ENCODE data around the gene FSIP1. TPM values are rescaled to one million over a fixed set of nuclear protein-coding genes. Genes with fewer than 3 reads are reported as not detected.

The FSIP1 gene
- total and polyA plus RNA-seq, 9 donors, result 0.17 to 0.60 (median 0.36) TPM

DNA sequence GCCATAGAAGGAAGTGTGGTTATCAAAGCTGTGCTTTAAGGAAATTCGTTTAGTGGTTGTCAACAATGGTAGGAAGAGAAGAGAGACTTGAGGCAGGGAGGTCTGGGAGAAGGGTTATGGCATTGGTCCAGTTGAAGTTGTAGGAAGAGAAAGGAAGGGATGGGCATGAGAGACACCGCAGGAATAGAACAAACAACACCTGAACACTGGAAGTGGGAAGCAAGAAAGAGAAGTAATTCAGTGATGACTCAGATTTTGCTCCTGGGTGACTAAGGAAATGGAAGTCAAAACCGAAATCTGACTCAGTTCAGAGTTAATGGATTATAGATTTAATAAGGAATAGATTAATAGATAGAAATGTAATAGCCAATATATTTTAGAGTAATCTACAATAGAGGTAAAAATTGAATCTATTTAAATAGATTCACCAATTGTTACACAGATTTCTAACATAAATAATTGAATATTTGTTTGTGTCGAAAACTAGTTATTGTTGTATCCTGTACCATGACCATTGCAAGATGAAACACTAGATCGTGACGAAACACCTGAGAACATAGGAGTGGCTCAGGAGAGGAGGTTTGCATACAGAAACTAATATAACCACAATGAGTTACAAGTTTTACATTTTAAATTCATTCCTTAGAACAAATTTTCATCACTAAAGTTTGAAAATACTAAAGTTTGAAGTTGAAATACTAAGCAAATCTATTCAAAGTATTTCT, 165.7 kb downstream of the FSIP1 start:
- no peak for DNase-seq
- WGBS (ENCODE audit: insufficient coverage), result 71% methylated on average over 2 of the region's 6 CpGs
- Histone ChIP-seq H3K4me1 (ENCODE audit: control insufficient read depth, insufficient read depth, low read length) (no peaks in the 10 kb centered on the region), H3K27me3 (ENCODE audit: control insufficient read depth, insufficient read depth, low read length) (no peaks in the 10 kb centered on the region), H3K36me3 (ENCODE audit: control insufficient read depth, insufficient read depth, low read length) (no peaks in the 10 kb centered on the region), H3K27ac (ENCODE audit: low read length) (no peak overlapping the region), H3K9me3 (replicated peaks; ENCODE audit: control insufficient read depth, low read depth, low read length) (no peaks in the 10 kb centered on the region), H3K4me3 (ENCODE audit: low read length) (no peak overlapping the region)

DNA sequence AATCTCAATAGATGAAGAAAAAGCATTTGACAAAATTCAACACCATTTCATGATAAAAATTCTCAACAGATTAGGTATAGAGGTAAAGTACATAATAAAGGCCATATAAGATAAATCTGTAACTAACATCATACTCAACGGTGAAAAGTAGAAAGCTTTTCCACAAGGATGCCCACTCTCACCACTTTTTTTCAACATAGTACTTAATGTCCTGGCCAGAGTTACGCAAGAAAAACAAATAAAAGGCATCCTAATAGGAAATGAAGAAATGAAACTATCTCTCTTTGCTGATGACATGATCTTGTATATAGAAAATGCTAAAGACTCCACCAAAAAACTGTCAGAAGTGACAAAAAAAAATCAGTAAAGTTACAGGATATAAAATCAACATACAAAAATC, 168.8 kb downstream of the FSIP1 start:
- DNase-seq, result no peak
- WGBS (ENCODE audit: insufficient coverage), result no CpG with 5 or more reads among the region's 2 CpGs
- Histone ChIP-seq H3K4me1 (ENCODE audit: control insufficient read depth, insufficient read depth, low read length) (no peaks in the 10 kb centered on the region), H3K4me3 (ENCODE audit: low read length) (no peak overlapping the region), H3K9me3 (replicated peaks; ENCODE audit: control insufficient read depth, low read depth, low read length) (peaks cover 19% of the 10 kb centered on the region), H3K27ac (ENCODE audit: low read length) (no peak overlapping the region), H3K36me3 (ENCODE audit: control insufficient read depth, insufficient read depth, low read length) (no peaks in the 10 kb centered on the region), H3K27me3 (ENCODE audit: control insufficient read depth, insufficient read depth, low read length) (no peaks in the 10 kb centered on the region)

DNA sequence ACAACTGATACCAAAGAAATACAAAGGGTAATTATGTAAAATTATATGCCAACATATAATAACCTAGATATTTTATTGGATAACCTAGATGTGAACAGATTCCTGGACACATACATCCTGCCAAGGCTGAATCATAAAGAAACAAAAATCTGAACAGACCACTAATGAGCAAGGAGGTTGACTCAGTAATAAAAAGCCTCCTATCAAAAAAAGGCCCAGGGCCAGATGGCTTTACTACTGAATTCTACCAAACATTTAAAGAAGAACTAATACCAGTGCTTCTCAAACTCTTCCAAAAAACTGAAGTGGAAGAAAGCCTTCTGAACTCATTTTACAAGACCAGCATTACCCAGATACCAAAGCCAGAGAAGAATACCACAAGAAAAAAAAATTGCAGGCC, 169.4 kb downstream of the FSIP1 start:
- H3K4me1 ChIP-seq (ENCODE audit: control insufficient read depth, insufficient read depth, low read length), result no peaks in the 10 kb centered on the region
- H3K9me3 ChIP-seq (replicated peaks; ENCODE audit: control insufficient read depth, low read depth, low read length), result peaks cover 19% of the 10 kb centered on the region
- H3K36me3 ChIP-seq (ENCODE audit: control insufficient read depth, insufficient read depth, low read length), result no peaks in the 10 kb centered on the region
- H3K27ac ChIP-seq (ENCODE audit: low read length), result no peak overlapping the region
- H3K27me3 ChIP-seq (ENCODE audit: control insufficient read depth, insufficient read depth, low read length), result no peaks in the 10 kb centered on the region
- DNase-seq, result no peak
- no peak overlapping the region for H3K4me3 ChIP-seq (ENCODE audit: low read length)

DNA sequence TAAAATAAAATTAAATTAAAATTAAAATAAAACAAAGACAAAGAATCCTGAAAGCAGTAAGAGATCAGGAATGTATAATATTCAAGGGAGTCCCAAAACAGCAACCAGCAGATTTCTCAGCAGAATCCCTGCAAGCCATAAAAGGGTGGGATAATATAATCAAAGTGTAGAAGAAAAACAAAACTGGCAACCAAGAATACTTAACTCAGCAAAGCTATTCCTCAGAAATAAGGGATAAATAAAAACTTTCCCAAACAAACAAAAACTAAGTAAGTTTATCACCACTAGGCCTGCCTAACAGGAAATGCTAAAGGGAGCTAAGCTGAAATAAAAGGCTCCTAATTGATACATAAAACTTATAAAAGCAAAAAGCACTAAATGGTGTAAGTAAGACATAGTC, 172.0 kb downstream of the FSIP1 start:
- no peak for DNase-seq
- no peak overlapping the region for H3K27ac ChIP-seq (ENCODE audit: low read length)
- H3K4me3 ChIP-seq (ENCODE audit: low read length), result no peak overlapping the region
- no peaks in the 10 kb centered on the region for H3K36me3 ChIP-seq (ENCODE audit: control insufficient read depth, insufficient read depth, low read length)
- H3K27me3 ChIP-seq (ENCODE audit: control insufficient read depth, insufficient read depth, low read length), result no peaks in the 10 kb centered on the region
- H3K4me1 ChIP-seq (ENCODE audit: control insufficient read depth, insufficient read depth, low read length), result no peaks in the 10 kb centered on the region
- H3K9me3 ChIP-seq (replicated peaks; ENCODE audit: control insufficient read depth, low read depth, low read length), result peaks cover 19% of the 10 kb centered on the region

DNA sequence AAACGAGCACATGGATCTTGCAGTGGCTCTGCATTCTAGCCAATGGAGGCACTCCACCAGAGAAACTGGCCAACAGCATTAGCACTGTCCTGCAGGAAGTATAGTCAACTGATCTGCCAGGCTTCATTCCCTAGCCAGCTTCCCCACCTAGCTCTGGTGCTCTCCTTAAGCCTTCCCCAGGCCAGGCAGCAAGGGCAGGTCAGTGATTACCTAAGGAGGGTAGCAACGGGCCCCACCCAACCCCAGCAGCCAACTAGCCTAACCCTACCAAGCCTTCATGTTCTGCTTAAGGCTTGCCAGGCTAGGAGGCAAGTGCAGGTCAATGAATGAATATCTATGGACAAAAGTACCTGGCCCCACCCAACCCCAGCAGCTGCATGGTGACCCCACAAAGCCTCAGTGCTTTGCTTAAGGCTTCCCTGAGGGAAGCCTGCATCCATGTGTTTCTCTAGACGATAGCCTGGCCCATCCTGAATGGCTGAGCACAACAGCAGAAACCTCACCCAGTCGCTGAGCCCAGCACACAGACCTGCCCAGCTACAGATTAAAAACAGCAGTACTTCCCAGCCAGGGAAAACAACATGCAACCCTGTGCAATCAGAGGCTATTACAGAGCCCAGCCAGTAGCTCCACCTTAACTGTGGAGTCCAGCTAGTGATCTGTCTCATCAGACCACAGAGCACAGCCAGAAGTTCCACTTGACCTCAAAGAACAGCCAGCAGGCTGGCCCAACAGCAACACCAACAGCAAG, 173.3 kb downstream of the FSIP1 start:
- H3K4me1 ChIP-seq (ENCODE audit: control insufficient read depth, insufficient read depth, low read length), result no peaks in the 10 kb centered on the region
- peaks cover 19% of the 10 kb centered on the region for H3K9me3 ChIP-seq (replicated peaks; ENCODE audit: control insufficient read depth, low read depth, low read length)
- no peaks in the 10 kb centered on the region for H3K27me3 ChIP-seq (ENCODE audit: control insufficient read depth, insufficient read depth, low read length)
- H3K4me3 ChIP-seq (ENCODE audit: low read length), result no peak overlapping the region
- no peak overlapping the region for H3K27ac ChIP-seq (ENCODE audit: low read length)
- no peaks in the 10 kb centered on the region for H3K36me3 ChIP-seq (ENCODE audit: control insufficient read depth, insufficient read depth, low read length)
- DNase-seq, result no peak
- WGBS (ENCODE audit: insufficient coverage), result 77% methylated on average over 3 of the region's 4 CpGs

DNA sequence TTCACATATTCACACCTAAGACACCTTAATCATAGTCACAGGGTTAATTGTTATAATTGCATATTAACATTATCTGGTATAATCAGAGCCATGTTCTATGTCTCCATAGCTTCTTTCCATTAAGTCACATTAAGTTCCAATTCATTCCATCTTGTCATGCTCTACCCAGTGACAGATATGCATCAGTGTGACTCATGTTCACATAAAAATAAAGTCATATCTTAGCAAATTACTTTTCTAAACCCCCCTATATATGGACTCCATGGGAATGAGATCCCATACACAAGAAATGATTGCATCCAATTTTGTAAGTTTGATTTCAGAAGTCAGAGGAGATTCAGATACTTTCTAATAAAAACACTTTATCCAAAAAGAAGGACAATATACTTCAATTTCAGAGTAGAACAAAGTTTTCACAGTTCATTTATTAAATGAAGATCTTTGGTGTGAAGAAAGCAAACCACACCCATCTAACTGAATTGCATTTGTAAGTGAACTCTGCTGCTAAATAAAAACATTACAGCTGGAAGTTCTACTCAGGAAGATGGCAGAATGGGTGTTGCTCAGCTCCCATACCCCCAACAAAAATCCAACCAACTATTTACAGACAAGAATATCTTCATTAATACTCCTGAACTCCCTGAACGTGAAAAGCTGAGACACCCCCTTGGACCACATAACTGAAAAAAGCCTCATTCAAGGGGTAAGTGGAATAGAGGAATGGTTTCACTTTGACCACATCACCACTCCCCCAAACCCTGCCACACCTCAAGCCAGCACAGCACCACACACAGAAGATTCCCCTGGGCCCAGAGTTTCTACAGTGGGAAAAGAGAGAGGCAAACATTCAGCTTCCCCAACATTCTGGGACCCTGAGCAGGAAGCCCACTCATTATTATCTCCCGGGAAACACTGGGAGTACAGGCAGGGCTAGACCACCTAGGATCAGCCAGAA, 174.2 kb downstream of the FSIP1 start:
- Histone ChIP-seq H3K4me3 (ENCODE audit: low read length) (no peak overlapping the region), H3K36me3 (ENCODE audit: control insufficient read depth, insufficient read depth, low read length) (no peaks in the 10 kb centered on the region), H3K4me1 (ENCODE audit: control insufficient read depth, insufficient read depth, low read length) (no peaks in the 10 kb centered on the region), H3K27ac (ENCODE audit: low read length) (no peak overlapping the region), H3K27me3 (ENCODE audit: control insufficient read depth, insufficient read depth, low read length) (no peaks in the 10 kb centered on the region), H3K9me3 (replicated peaks; ENCODE audit: control insufficient read depth, low read depth, low read length) (peaks cover 19% of the 10 kb centered on the region)
- 93% methylated on average over 1 of the region's 2 CpGs for WGBS (ENCODE audit: insufficient coverage)
- DNase-seq, result no peak

DNA sequence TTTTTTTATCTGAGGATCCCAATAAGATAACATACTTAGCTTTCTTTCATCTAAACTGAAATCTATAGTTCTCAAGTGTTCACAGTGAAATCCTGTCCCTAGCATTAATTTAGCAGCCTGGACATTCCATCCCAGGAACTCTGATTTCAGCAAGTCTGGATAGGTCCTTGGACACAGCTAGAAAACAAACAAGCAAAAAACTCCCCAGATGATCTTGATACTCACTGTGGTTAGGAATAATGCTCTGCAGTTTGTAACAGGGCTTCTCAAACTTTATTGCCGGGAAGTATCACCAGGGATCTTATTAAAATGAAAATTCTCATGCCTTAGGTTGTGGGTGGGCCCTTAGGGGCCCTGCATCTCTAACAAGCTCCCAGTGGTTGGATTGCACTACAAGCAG, 177.5 kb downstream of the FSIP1 start:
- H3K27me3 ChIP-seq (ENCODE audit: control insufficient read depth, insufficient read depth, low read length), result no peaks in the 10 kb centered on the region
- no CpG with 5 or more reads among the region's 1 CpG for WGBS (ENCODE audit: insufficient coverage)
- no peak overlapping the region for H3K4me3 ChIP-seq (ENCODE audit: low read length)
- peaks cover 6% of the 10 kb centered on the region for H3K9me3 ChIP-seq (replicated peaks; ENCODE audit: control insufficient read depth, low read depth, low read length)
- H3K36me3 ChIP-seq (ENCODE audit: control insufficient read depth, insufficient read depth, low read length), result no peaks in the 10 kb centered on the region
- no peak overlapping the region for H3K27ac ChIP-seq (ENCODE audit: low read length)
- H3K4me1 ChIP-seq (ENCODE audit: control insufficient read depth, insufficient read depth, low read length), result no peaks in the 10 kb centered on the region
- DNase-seq, result no peak

DNA sequence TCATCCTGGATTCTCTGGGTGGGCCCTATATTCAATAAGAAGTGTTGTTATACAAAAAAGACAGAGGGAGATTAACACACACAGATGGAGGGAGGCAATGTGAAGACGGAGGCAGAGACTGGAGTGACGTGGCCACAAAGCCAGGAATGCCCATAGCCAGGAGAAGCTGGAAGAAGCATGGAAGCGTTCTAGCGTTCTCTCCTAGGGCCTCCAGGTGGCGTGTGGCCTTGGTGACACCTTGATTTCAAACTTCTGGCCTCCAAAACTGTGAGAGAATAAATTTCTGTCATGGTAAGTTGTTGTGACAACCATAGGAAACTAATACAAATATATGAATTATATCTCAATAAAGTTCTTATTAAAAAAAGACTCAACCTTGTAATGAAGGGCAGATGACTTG, 180.5 kb downstream of the FSIP1 start:
- Histone ChIP-seq H3K4me3 (ENCODE audit: low read length) (no peak overlapping the region), H3K9me3 (replicated peaks; ENCODE audit: control insufficient read depth, low read depth, low read length) (no peaks in the 10 kb centered on the region), H3K27ac (ENCODE audit: low read length) (no peak overlapping the region), H3K27me3 (ENCODE audit: control insufficient read depth, insufficient read depth, low read length) (no peaks in the 10 kb centered on the region), H3K4me1 (ENCODE audit: control insufficient read depth, insufficient read depth, low read length) (no peaks in the 10 kb centered on the region), H3K36me3 (ENCODE audit: control insufficient read depth, insufficient read depth, low read length) (no peaks in the 10 kb centered on the region)
- no peak for DNase-seq
- 72% methylated on average over 4 of the region's 5 CpGs for WGBS (ENCODE audit: insufficient coverage)

DNA sequence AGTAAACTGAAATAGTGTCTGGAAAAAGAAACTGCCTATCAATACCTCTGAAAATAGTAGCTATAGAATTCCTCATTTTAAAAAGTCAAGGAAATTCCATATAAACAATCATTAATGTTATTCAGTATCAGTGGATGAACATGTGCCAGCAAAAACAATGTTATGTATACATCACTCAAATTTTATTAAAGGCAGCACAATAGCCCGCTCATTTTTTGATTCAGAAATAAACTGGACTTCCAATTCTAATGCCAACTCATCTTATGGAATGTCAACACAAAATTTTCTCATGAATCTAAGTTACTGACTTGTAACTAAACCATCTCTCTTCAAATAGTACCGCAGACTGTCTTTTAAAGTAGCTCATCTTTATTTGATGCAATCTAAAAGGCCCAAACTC, 182.8 kb downstream of the FSIP1 start:
- no peak for DNase-seq
- H3K27ac ChIP-seq (ENCODE audit: low read length), result no peak overlapping the region
- no peaks in the 10 kb centered on the region for H3K27me3 ChIP-seq (ENCODE audit: control insufficient read depth, insufficient read depth, low read length)
- H3K9me3 ChIP-seq (replicated peaks; ENCODE audit: control insufficient read depth, low read depth, low read length), result no peaks in the 10 kb centered on the region
- H3K4me1 ChIP-seq (ENCODE audit: control insufficient read depth, insufficient read depth, low read length), result no peaks in the 10 kb centered on the region
- no peak overlapping the region for H3K4me3 ChIP-seq (ENCODE audit: low read length)
- WGBS (ENCODE audit: insufficient coverage), result 83% methylated on average over 1 of the region's 2 CpGs
- peaks cover 9% of the 10 kb centered on the region for H3K36me3 ChIP-seq (ENCODE audit: control insufficient read depth, insufficient read depth, low read length)

Measured in muscle of leg (tissue), 11 donors.